ENCODE measurements around the gene TSSK3. TPM values are rescaled to one million over a fixed set of nuclear protein-coding genes. Genes with fewer than 3 reads are reported as not detected.

Gene TSSK3
- total RNA-seq, 1 experiment from 2014 or later, result 1.6 TPM

GRCh38 chr1:32336963-32337675 is 25.2 kb upstream of the TSSK3 start:
- Histone ChIP-seq H4K8ac (replicated peaks; ENCODE audit: insufficient read length, low read depth, low read length) (no peak overlapping the region), H3K9ac (ENCODE audit: extremely low read depth, insufficient read length, low read length) (no peak overlapping the region), H4K5ac (ENCODE audit: insufficient read length, low read depth, low read length) (no peak overlapping the region), H4K20me1 (ENCODE audit: control insufficient read depth, insufficient read depth, insufficient read length) (no peaks in the 10 kb centered on the region), H2BK15ac (ENCODE audit: low read depth, low read length) (no peak overlapping the region), H2AFZ (ENCODE audit: low read length) (no peak overlapping the region), H2AK5ac (ENCODE audit: insufficient read length, low read length) (no peak overlapping the region), H3K23me2 (ENCODE audit: insufficient read length, low read depth, low read length, poor library complexity, severe bottlenecking) (peaks cover 11% of the 10 kb centered on the region), H3K4me2 (ENCODE audit: insufficient read depth, insufficient read length, low read length) (peak overlapping the region; percentile 36), H2BK120ac (ENCODE audit: low read depth, low read length, poor library complexity, severe bottlenecking) (no peak overlapping the region), H3K56ac (ENCODE audit: insufficient read length, low read depth, low read length) (no peak overlapping the region), H3T11ph (ENCODE audit: low read length) (no peak overlapping the region), H3K27ac (ENCODE audit: insufficient read length, low read depth, low read length) (no peak overlapping the region), H2BK5ac (ENCODE audit: insufficient read length, low read length) (no peak overlapping the region), H3K4ac (ENCODE audit: low read depth, low read length) (no peak overlapping the region), H3K23ac (ENCODE audit: insufficient read length, low read depth, low read length) (no peak overlapping the region), H3K14ac (ENCODE audit: insufficient read depth, low read length) (no peak overlapping the region), H3K18ac (ENCODE audit: insufficient read length, low read depth, low read length) (no peak overlapping the region), H2BK12ac (ENCODE audit: insufficient read length, low read depth, low read length) (no peak overlapping the region), H3K79me2 (ENCODE audit: insufficient read depth, low read length) (peaks cover 6% of the 10 kb centered on the region; the same call in 1 of the 2 replicates), H3K27me3 (ENCODE audit: insufficient read depth, low read length) (peaks cover 2% of the 10 kb centered on the region; the same call in 1 of the 2 replicates), H2BK20ac (ENCODE audit: low read depth, low read length, poor library complexity, severe bottlenecking) (no peak overlapping the region), H4K91ac (ENCODE audit: insufficient read length, low read depth, low read length) (no peak overlapping the region), H3K4me1 (ENCODE audit: insufficient read depth, low read length) (peaks cover 3% of the 10 kb centered on the region; the same call in 1 of the 2 replicates), H3K9me3 (ENCODE audit: control insufficient read depth, low read depth, low read length) (no peaks in the 10 kb centered on the region), H3K79me1 (ENCODE audit: insufficient read depth, low read depth, low read length, poor library complexity, severe bottlenecking) (no peaks in the 10 kb centered on the region)
- Mint-ChIP-seq H3K4me3 (peak overlapping the region; percentile 57 to 76), H3K27ac (no peak overlapping the region; a peak in 1 of 7 replicates), H3K27me3 (ENCODE audit: low read depth) (peaks cover 36% of the 10 kb centered on the region), H3K9me3 (no peaks in the 10 kb centered on the region; a peak in 1 of 5 replicates), H3K36me3 (ENCODE audit: insufficient read depth in 1 of 3, low read depth in 3 of 3) (peaks cover 15 to 30% (median 27%) of the 10 kb centered on the region in 3 experiments), H3K4me1 (peaks cover 39 to 53% of the 10 kb centered on the region in 2 experiments)
- no peak for TF ChIP-seq CTCF (conservative IDR thresholded peaks at IDR 0.05)
- WGBS (ENCODE audit: extremely low coverage, insufficient read length, low lambda C conversion rate), result no CpG with 5 or more reads among the region's 8 CpGs
- no peak for DNase-seq

All from H9 (cell line).